K562 (cell line): ENCODE data around the gene TPMT. TPM values are rescaled to one million over a fixed set of nuclear protein-coding genes. Genes with fewer than 3 reads are reported as not detected.

Source experiments
- ATAC-seq: fragments of 200-7000 bp; cut with Tn5 transposase; 3 replicates; pipeline ENCODE4 v1.9.1; 2020; ENCODE audit warnings: moderate library complexity
- BruUV-seq: library from RNA; stranded (reverse); fragments of 400-500 nt; replicated peaks from 2 replicates; lab custom pipeline; 2021; lab: Mats Ljungman, UMichigan
- CTCF ChIA-PET: fragments of 300-600 bp; formaldehyde crosslinking; extraction: SDS; loops from one replicate; lab custom pipeline; 2021; ENCODE audit warnings: low intra/inter-chr PET ratio; lab: Yijun Ruan, JAX
- POLR2A ChIA-PET: fragments of 300-600, 350-650 bp; sonication (Branson Sonifier 250); formaldehyde crosslinking; extraction: SDS; loops from one replicate; lab custom pipeline; 2021; ENCODE audit warnings: antibody characterized with exemption, inconsistent platforms; lab: Yijun Ruan, JAX
- DNase-seq, 4 experiments: peaks; one replicate each; pipeline versions ENCODE4 v3.0.0 to v3.0.0-alpha.2; 2011 to 2018; ENCODE audit warnings: low spot score in 3 of 4, mixed read lengths in 3 of 4; ENCODE audit errors: extremely low read depth in 1 of 4
- FAIRE-seq: peaks from 2 replicates; lab custom pipeline; 2011; peaks lifted over from hg19 to GRCh38; lab: Jason Lieb, UNC
- H2AFZ ChIP-seq: 2 replicates; pipeline ENCODE4 v1.6.0; 2011; ENCODE audit warnings: low read depth, low read length, control low read depth, inconsistent platforms
- H3K27ac ChIP-seq: fragments of 200-600 bp; 3 replicates; pipeline ENCODE4 v1.8.0; 2011; ENCODE audit warnings: low read depth, mild to moderate bottlenecking, control low read depth, inconsistent platforms, low read length, moderate library complexity, mixed read lengths; ENCODE audit errors: extremely low read depth
- H3K27me3 ChIP-seq, 2 experiments: fragments of 300-600 bp in 1 of 2; 2 replicates in 1 of 2; 3 replicates in 1 of 2; pipeline versions ENCODE4 v1.6.0 to v1.8.0; 2011; ENCODE audit warnings: inconsistent platforms in 2 of 2, low read length in 2 of 2, mild to moderate bottlenecking in 1 of 2, mixed read lengths in 1 of 2, moderate library complexity in 1 of 2; ENCODE audit not compliant: control insufficient read depth in 2 of 2, insufficient read depth in 2 of 2
- H3K36me3 ChIP-seq: fragments of 300-600 bp; 3 replicates; pipeline ENCODE4 v1.8.0; 2011; ENCODE audit warnings: mild to moderate bottlenecking, low read length, inconsistent platforms; ENCODE audit not compliant: control insufficient read depth, insufficient read depth
- H3K4me1 ChIP-seq, 2 experiments: fragments of 200-600 bp in 1 of 2; replicated peaks in 1 of 2; 2 replicates in 1 of 2; 3 replicates in 1 of 2; pipeline versions ENCODE4 v1.5.1 to v1.8.0; 2011; ENCODE audit warnings: inconsistent platforms in 2 of 2, low read length in 2 of 2, mild to moderate bottlenecking in 1 of 2, mixed read lengths in 1 of 2, moderate library complexity in 1 of 2; ENCODE audit not compliant: control insufficient read depth in 2 of 2, insufficient read depth in 2 of 2
- H3K4me2 ChIP-seq: 2 replicates; pipeline ENCODE4 v1.6.1; 2011; ENCODE audit warnings: low read length, control low read depth, inconsistent platforms, mixed read lengths; ENCODE audit not compliant: insufficient read depth
- H3K4me3 ChIP-seq: fragments of 200-600 bp; sonication (generic), shearing (Covaris generic); 2 replicates; pipeline ENCODE4 v1.5.1; 2016; ENCODE audit warnings: control low read depth, inconsistent platforms
- H3K79me2 ChIP-seq: fragments of 200-600 bp; 3 replicates; pipeline ENCODE4 v1.8.0; 2011; ENCODE audit warnings: low read length, inconsistent platforms; ENCODE audit not compliant: control insufficient read depth, insufficient read depth
- H3K9ac ChIP-seq, 2 experiments: 2 replicates each; pipeline versions ENCODE4 v1.6.0 to v1.6.1; 2011; ENCODE audit warnings: low read depth in 2 of 2, low read length in 2 of 2, control low read depth in 1 of 2, inconsistent platforms in 1 of 2, mild to moderate bottlenecking in 1 of 2, mixed read lengths in 1 of 2; ENCODE audit not compliant: insufficient read depth in 1 of 2
- H3K9me1 ChIP-seq: one replicate; pipeline ENCODE4 v1.6.0; 2011; ENCODE audit warnings: inconsistent platforms, mild to moderate bottlenecking, low read length, moderate library complexity; ENCODE audit not compliant: control insufficient read depth, insufficient read depth
- H3K9me3 ChIP-seq: replicated peaks from 2 replicates; pipeline ENCODE4 v1.5.1; 2011; ENCODE audit warnings: low read depth, low read length, inconsistent platforms; ENCODE audit not compliant: control insufficient read depth, insufficient read depth
- H4K20me1 ChIP-seq: replicated peaks from 2 replicates; pipeline ENCODE4 v1.6.1; 2011; ENCODE audit warnings: low read length, inconsistent platforms, mixed read lengths; ENCODE audit not compliant: control insufficient read depth, insufficient read depth
- ATF1 ChIP-seq, 2 experiments: fragments of 450-650 bp in 1 of 2; IDR thresholded peaks; 2 replicates each; pipeline ENCODE4 v1.6.1; 2016; ENCODE audit warnings: missing compliant biosample characterization in 1 of 2, missing genetic modification characterization in 1 of 2
- ATF7 ChIP-seq: fragments of 450-650 bp; IDR thresholded peaks from 2 replicates; pipeline ENCODE4 v1.7.1; 2014; ENCODE audit warnings: mild to moderate bottlenecking, moderate library complexity
- CEBPB ChIP-seq: fragments of 450-650 bp; IDR thresholded peaks from 2 replicates; pipeline ENCODE4 v1.6.1; 2016; ENCODE audit warnings: missing genetic modification characterization, missing compliant biosample characterization
- CEBPG ChIP-seq, 3 experiments: fragments of 200-800 bp in 1 of 3; sonication (Bioruptor generic) in 1 of 3; sonication (generic) in 1 of 3; formaldehyde crosslinking in 1 of 3; IDR thresholded peaks in 2 of 3; conservative IDR thresholded peaks in 1 of 3; 2 replicates each; pipeline versions ENCODE4 v1.6.1 to v1.8.0; 2016 to 2022; ENCODE audit warnings: missing compliant biosample characterization in 2 of 3, missing genetic modification characterization in 2 of 3, mild to moderate bottlenecking in 1 of 3, missing genetic modification reagents in 1 of 3
- COPS2 ChIP-seq: fragments of 450-650 bp; conservative IDR thresholded peaks from 2 replicates; pipeline ENCODE4 v1.6.1; 2016; ENCODE audit warnings: mild to moderate bottlenecking, moderate library complexity
- CREM ChIP-seq: IDR thresholded peaks from 2 replicates; pipeline ENCODE4 v1.6.1; 2014; ENCODE audit warnings: antibody characterized with exemption, low read depth
- CTBP1 ChIP-seq: fragments of 450-650 bp; IDR thresholded peaks from 2 replicates; pipeline ENCODE4 v1.6.1; 2016; ENCODE audit warnings: borderline replicate concordance
- JUND ChIP-seq, 2 experiments: IDR thresholded peaks; 2 replicates in 1 of 2; 3 replicates in 1 of 2; pipeline ENCODE4 v1.6.1; 2011; ENCODE audit warnings: borderline replicate concordance in 2 of 2, low read depth in 2 of 2, low read length in 2 of 2, improper control_type of control experiment in 1 of 2, missing biosample characterization in 1 of 2, missing genetic modification characterization in 1 of 2, missing genetic modification reagents in 1 of 2
- ZFP36 ChIP-seq: fragments of 150-350 bp; IDR thresholded peaks from 2 replicates; pipeline ENCODE4 v1.6.1; 2018; ENCODE audit warnings: low read length, low read depth; ENCODE audit not compliant: partially characterized antibody
- WGBS: fragments of 100-300 bp; shearing (Covaris generic); methylation state at CpG from one replicate; pipeline ENCODE4 v1.1.6; 2016; ENCODE audit warnings: low coverage, mixed read lengths; ENCODE audit not compliant: insufficient coverage; ENCODE audit errors: missing lambda C conversion rate; 5-methylcytosine and 5-hydroxymethylcytosine counted together
- in situ Hi-C: fragments of 300-500 bp; cut with MboI; formaldehyde crosslinking; loops from 4 replicates; pipeline ENCODE4 v1.15.0; 2018; ENCODE audit warnings: inconsistent platforms, mixed read lengths
- intact Hi-C: fragments of 100-400 bp; cut with micrococcal nuclease; formaldehyde crosslinking; loops from 2 replicates; pipeline ENCODE4 v1.14.2; 2022
- polyA plus RNA-seq, 8 experiments: library from polyadenylated mRNA; depleted of rRNA in 4 of 8; stranded (reverse) in 5 of 8; unstranded in 3 of 8; fragments of >200 nt; fragmentation: Nextera tagmentation in 2 of 8; fragmentation: Illumina TruSeq in 1 of 8; extraction: Ambion mirVana in 2 of 8; extraction: Trizol in 1 of 8; gene quantifications; 2 replicates each; pipeline versions ENCODE4 v1.2.1 to v1.2.3, GENCODE V29; 2011 to 2014; ENCODE audit warnings: inconsistent platforms in 1 of 8, missing spikeins in 1 of 8
- total RNA-seq, 7 experiments: library from RNA; depleted of rRNA in 6 of 7; stranded (reverse); fragments of >200 nt in 6 of 7; fragmentation: Illumina TruSeq in 2 of 7; extraction: Trizol in 2 of 7; gene quantifications; 2 replicates each; pipeline versions ENCODE4 v1.2.1 to v1.2.3, GENCODE V29; 2011 to 2021; ENCODE audit warnings: low replicate concordance in 1 of 7
- TF ChIP-seq, protein P1 (sequence below): fragments of 450-650 bp; IDR thresholded peaks from 2 replicates; pipeline ENCODE4 v1.6.1; 2016
- TF ChIP-seq, protein P2 (sequence below), 2 experiments: fragments of 450-650 bp in 1 of 2; sonication (generic) in 1 of 2; formaldehyde crosslinking in 1 of 2; IDR thresholded peaks in 1 of 2; conservative IDR thresholded peaks in 1 of 2; 2 replicates each; pipeline versions ENCODE4 v1.6.1 to v1.8.1; 2016 to 2023; ENCODE audit warnings: mild to moderate bottlenecking in 2 of 2, moderate library complexity in 2 of 2, inconsistent platforms in 1 of 2, missing genetic modification reagents in 1 of 2
- TF ChIP-seq, protein P3 (sequence below), 2 experiments: IDR thresholded peaks in 1 of 2; conservative IDR thresholded peaks in 1 of 2; 2 replicates each; pipeline ENCODE4 v1.6.1; 2016; ENCODE audit warnings: low read depth in 2 of 2, mild to moderate bottlenecking in 1 of 2, missing compliant biosample characterization in 1 of 2, missing genetic modification characterization in 1 of 2, moderate library complexity in 1 of 2
- TF ChIP-seq, protein P4 (sequence below): fragments of 450-650 bp; IDR thresholded peaks from 2 replicates; pipeline ENCODE4 v1.6.1; 2016; ENCODE audit warnings: missing biosample characterization, missing genetic modification characterization

Gene TPMT
- total and polyA plus RNA-seq, 9 of the 15 experiments (the other 6 are each of a cell fraction or from before 2014, with no cell fraction given): 24.2 to 67.4 (median 46.5) TPM

DNA sequence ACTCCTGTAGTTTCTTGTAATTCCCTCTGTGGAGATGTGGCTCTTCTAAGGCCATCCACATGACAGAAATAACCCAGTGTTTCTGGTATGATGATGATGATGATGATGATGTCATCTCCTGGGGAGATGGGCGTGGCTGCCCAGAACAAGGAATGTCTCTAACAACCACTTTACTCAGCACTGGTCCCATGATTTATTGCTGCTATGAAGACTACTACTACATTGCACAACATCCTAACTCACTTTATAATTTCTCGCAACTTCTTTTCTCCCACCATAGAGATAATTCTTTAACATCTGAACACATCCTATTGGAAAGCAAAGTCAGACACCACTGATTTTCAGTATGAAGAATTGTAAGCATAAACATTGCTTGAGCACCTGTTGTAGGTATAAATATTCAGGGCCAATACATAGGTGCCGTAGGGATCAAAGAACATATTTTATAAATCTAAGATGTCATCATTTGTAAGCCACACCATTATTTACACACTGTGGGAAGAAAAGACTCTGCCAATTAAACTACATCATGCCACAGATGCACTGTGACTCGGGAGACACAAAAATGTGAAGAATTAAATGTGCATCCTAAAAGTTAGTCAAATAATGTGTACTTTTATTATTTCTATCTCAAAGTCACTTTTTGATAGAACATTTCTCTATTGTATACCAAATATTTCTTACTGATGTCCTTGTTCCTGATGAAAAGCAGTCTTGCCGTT is 6.4 kb downstream of the TPMT start:
- in situ Hi-C loops: no loop called here
- no peaks in the 10 kb centered on the region for H3K27me3 ChIP-seq
- no peaks in the 10 kb centered on the region for H4K20me1 ChIP-seq
- no peak overlapping the region for H3K4me2 ChIP-seq
- POLR2A ChIA-PET: no interaction called here
- peaks cover 0 to 16% of the 10 kb centered on the region in 2 experiments; a peak in 3 of 5 replicates for H3K4me1 ChIP-seq
- H2AFZ ChIP-seq: no peak overlapping the region
- H3K4me3 ChIP-seq: no peak overlapping the region
- peaks cover 55% of the 10 kb centered on the region for H3K36me3 ChIP-seq
- 81% methylated on average over 5 of the region's 5 CpGs for WGBS
- FAIRE-seq: peak; percentile 29
- no TSS peak for BruUV-seq
- H3K27ac ChIP-seq: no peak overlapping the region
- DNase-seq: peak in 3 of 4 experiments; percentile 29 to 57 (median 37)
- CTCF ChIA-PET: no interaction called here
- intact Hi-C loops: no loop called here
- peaks cover 15% of the 10 kb centered on the region for H3K79me2 ChIP-seq
- no peaks in the 10 kb centered on the region for H3K9me3 ChIP-seq
- no peak overlapping the region for H3K9ac ChIP-seq
- no peaks in the 10 kb centered on the region for H3K9me1 ChIP-seq
- peak; percentile 38; the same call in 2 of the 3 replicates for ATAC-seq
- TF ChIP-seq ATF7: peak; percentile 94
- TF ChIP-seq CEBPG (CRISPR knock-in tag; IDR thresholded peaks at IDR 0.05): peak; percentile 39
- peak; percentile 81 to 93 for TF ChIP-seq CEBPG (tag; conservative IDR thresholded peaks at IDR 0.05 in 1 of 2, IDR thresholded peaks at IDR 0.05 in 1 of 2)
- TF ChIP-seq, protein P1, sequence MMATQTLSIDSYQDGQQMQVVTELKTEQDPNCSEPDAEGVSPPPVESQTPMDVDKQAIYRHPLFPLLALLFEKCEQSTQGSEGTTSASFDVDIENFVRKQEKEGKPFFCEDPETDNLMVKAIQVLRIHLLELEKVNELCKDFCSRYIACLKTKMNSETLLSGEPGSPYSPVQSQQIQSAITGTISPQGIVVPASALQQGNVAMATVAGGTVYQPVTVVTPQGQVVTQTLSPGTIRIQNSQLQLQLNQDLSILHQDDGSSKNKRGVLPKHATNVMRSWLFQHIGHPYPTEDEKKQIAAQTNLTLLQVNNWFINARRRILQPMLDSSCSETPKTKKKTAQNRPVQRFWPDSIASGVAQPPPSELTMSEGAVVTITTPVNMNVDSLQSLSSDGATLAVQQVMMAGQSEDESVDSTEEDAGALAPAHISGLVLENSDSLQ: peak; percentile 87
- TF ChIP-seq, protein P2, sequence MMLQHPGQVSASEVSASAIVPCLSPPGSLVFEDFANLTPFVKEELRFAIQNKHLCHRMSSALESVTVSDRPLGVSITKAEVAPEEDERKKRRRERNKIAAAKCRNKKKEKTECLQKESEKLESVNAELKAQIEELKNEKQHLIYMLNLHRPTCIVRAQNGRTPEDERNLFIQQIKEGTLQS (IDR thresholded peaks at IDR 0.05): peak; percentile 99
- TF ChIP-seq, protein P2 (CRISPR knock-in tag; conservative IDR thresholded peaks at IDR 0.05): no peak
- peak; percentile 95 for TF ChIP-seq CEBPB (tag)
- peak; percentile 82; the same call in 1 of the 2 replicates for TF ChIP-seq JUND (IDR thresholded peaks at IDR 0.05; ENCODE audit: borderline replicate concordance, low read depth, low read length)
- TF ChIP-seq JUND (tag; IDR thresholded peaks at IDR 0.05; ENCODE audit: borderline replicate concordance, low read depth, low read length): peak; percentile 86
- 0 out of 2 replicates have a peak, but pooled peaks have one; percentile 30 for TF ChIP-seq CREM
- TF ChIP-seq ZFP36: no peak
- TF ChIP-seq COPS2: no peak
- TF ChIP-seq CTBP1: peak; percentile 27; the same call in 1 of the 2 replicates
- TF ChIP-seq, protein P3, sequence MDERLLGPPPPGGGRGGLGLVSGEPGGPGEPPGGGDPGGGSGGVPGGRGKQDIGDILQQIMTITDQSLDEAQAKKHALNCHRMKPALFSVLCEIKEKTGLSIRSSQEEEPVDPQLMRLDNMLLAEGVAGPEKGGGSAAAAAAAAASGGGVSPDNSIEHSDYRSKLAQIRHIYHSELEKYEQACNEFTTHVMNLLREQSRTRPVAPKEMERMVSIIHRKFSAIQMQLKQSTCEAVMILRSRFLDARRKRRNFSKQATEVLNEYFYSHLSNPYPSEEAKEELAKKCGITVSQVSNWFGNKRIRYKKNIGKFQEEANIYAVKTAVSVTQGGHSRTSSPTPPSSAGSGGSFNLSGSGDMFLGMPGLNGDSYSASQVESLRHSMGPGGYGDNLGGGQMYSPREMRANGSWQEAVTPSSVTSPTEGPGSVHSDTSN (CRISPR knock-in tag; IDR thresholded peaks at IDR 0.05; ENCODE audit: low read depth): no peak
- TF ChIP-seq, protein P3 (tag; conservative IDR thresholded peaks at IDR 0.05; ENCODE audit: low read depth): peak; percentile 88
- TF ChIP-seq, protein P4, sequence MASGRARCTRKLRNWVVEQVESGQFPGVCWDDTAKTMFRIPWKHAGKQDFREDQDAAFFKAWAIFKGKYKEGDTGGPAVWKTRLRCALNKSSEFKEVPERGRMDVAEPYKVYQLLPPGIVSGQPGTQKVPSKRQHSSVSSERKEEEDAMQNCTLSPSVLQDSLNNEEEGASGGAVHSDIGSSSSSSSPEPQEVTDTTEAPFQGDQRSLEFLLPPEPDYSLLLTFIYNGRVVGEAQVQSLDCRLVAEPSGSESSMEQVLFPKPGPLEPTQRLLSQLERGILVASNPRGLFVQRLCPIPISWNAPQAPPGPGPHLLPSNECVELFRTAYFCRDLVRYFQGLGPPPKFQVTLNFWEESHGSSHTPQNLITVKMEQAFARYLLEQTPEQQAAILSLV: 0 out of 2 replicates have a peak, but pooled peaks have one; percentile 30
- no peak for TF ChIP-seq ATF1 (CRISPR knock-in tag; IDR thresholded peaks at IDR 0.05)
- TF ChIP-seq ATF1 (tag; IDR thresholded peaks at IDR 0.05): peak; percentile 71
